Measurements from ENCODE around the gene REM2. TPM values are rescaled to one million over a fixed set of nuclear protein-coding genes. Genes with fewer than 3 reads are reported as not detected.

REM2 gene
- total RNA-seq, 2 experiments from 2014 or later = 1.5 to 5.7 TPM

- Histone ChIP-seq H4K20me1 (ENCODE audit: insufficient read depth, low read length) (no peaks in the 10 kb centered on the region), H3K4me3 (ENCODE audit: low read depth, low read length, poor library complexity, severe bottlenecking) (peak overlapping the region; percentile 24), H3K36me3 (ENCODE audit: insufficient read depth, low read length) (peaks cover 23% of the 10 kb centered on the region), H3K9me2 (ENCODE audit: insufficient read depth, low read length) (no peaks in the 10 kb centered on the region), H3K27ac (ENCODE audit: low read depth, low read length, poor library complexity, severe bottlenecking) (peak overlapping the region; percentile 66), H3K9me3 (ENCODE audit: low read length) (no peaks in the 10 kb centered on the region), H3K79me2 (ENCODE audit: insufficient read depth, low read depth, low read length) (no peaks in the 10 kb centered on the region), H2AFZ (ENCODE audit: low read length) (no peak overlapping the region), H3K4me1 (ENCODE audit: insufficient read depth, low read length, poor library complexity, severe bottlenecking) (peaks cover 57% of the 10 kb centered on the region), H3K4me2 (ENCODE audit: low read length) (peak overlapping the region; percentile 79)
- ChIA-PET CTCF (ENCODE audit: unreplicated experiment) (interaction anchor here (0.9 to 1.1 kb wide), 2 partner anchors 11 to 14 kb away, joined by 3 read pairs; no protein-coding TSS in a partner anchor), POLR2A (interaction anchor here (0.5 to 7.6 kb wide), 7 partner anchors 10 to 35 kb away, joined by 3 to 65 read pairs (median 4); partner anchors contain the start of gene LRP10)
- peak; percentile 76 for DNase-seq (ENCODE audit: low spot score)
- TF ChIP-seq, protein P1, sequence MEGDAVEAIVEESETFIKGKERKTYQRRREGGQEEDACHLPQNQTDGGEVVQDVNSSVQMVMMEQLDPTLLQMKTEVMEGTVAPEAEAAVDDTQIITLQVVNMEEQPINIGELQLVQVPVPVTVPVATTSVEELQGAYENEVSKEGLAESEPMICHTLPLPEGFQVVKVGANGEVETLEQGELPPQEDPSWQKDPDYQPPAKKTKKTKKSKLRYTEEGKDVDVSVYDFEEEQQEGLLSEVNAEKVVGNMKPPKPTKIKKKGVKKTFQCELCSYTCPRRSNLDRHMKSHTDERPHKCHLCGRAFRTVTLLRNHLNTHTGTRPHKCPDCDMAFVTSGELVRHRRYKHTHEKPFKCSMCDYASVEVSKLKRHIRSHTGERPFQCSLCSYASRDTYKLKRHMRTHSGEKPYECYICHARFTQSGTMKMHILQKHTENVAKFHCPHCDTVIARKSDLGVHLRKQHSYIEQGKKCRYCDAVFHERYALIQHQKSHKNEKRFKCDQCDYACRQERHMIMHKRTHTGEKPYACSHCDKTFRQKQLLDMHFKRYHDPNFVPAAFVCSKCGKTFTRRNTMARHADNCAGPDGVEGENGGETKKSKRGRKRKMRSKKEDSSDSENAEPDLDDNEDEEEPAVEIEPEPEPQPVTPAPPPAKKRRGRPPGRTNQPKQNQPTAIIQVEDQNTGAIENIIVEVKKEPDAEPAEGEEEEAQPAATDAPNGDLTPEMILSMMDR (conservative IDR thresholded peaks at IDR 0.05; ENCODE audit: low read length) = no peak
- intact Hi-C loops (cut with micrococcal nuclease; ENCODE audit: unreplicated experiment) = no loop called here
- no TSS peak for BruUV-seq (replicated peaks)
These were observed 371 bp upstream of the REM2 start for GRCh38 chr14:22882529-22883172.

GRCh38 chr14:22884076-22884737 lies 1.2 kb downstream of the REM2 start:
- TF ChIP-seq, protein P1 (conservative IDR thresholded peaks at IDR 0.05; ENCODE audit: low read length) = no peak
- no peak for TF ChIP-seq EZH2phosphoT487 (IDR thresholded peaks at IDR 0.05; ENCODE audit: borderline replicate concordance, low read depth, low read length)
- Histone ChIP-seq H3K9me2 (ENCODE audit: insufficient read depth, low read length) (no peaks in the 10 kb centered on the region), H2AFZ (ENCODE audit: low read length) (no peak overlapping the region), H4K20me1 (ENCODE audit: insufficient read depth, low read length) (no peaks in the 10 kb centered on the region), H3K36me3 (ENCODE audit: insufficient read depth, low read length) (peaks cover 7% of the 10 kb centered on the region; the same call in 1 of the 2 replicates), H3K27ac (ENCODE audit: low read depth, low read length, poor library complexity, severe bottlenecking) (peak overlapping the region; percentile 34), H3K9me3 (ENCODE audit: low read length) (no peaks in the 10 kb centered on the region), H3K4me2 (ENCODE audit: low read length) (peak overlapping the region; percentile 79; the same call in 1 of the 2 replicates), H3K79me2 (ENCODE audit: insufficient read depth, low read depth, low read length) (no peaks in the 10 kb centered on the region), H3K4me1 (ENCODE audit: insufficient read depth, low read length, poor library complexity, severe bottlenecking) (peaks cover 68% of the 10 kb centered on the region), H3K4me3 (ENCODE audit: low read depth, low read length, poor library complexity, severe bottlenecking) (no peak overlapping the region)
- intact Hi-C loops (cut with micrococcal nuclease; ENCODE audit: unreplicated experiment) = no loop called here
- no TSS peak for BruUV-seq (replicated peaks)
- no peak for DNase-seq (ENCODE audit: low spot score)
- ChIA-PET POLR2A (interaction anchor here (0.5 to 7.6 kb wide), 10 partner anchors 9 to 237 kb away, joined by 3 to 65 read pairs (median 4); partner anchors contain the start of genes LRP10 and OXA1L), CTCF (ENCODE audit: unreplicated experiment) (interaction anchor here (0.6 to 1.5 kb wide), 2 partner anchors 13 to 288 kb away, joined by 3 to 6 read pairs; partner anchors contain the start of gene LRP10)

All from OCI-LY7 (cell line).